KBM-7 (cell line): Measurements from ENCODE around the gene BIK.
"Not testable (repeated sequence)": the region's sequence is repeated elsewhere in the genome, so short reads cannot be mapped to it uniquely, and the experiment has no call there.

Experiments
- DNase-seq: peaks from one replicate; pipeline ENCODE4 v3.0.0-alpha.2; 2015
- in situ Hi-C: fragments of 300-500 bp; cut with MboI; formaldehyde crosslinking; loops from 2 replicates; pipeline ENCODE4 v1.14.3; 2020; ENCODE audit warnings: low sequenced_read_pairs, low pct_unique_long_range_greater_than_20kb, mixed read lengths

The BIK gene

DNA sequence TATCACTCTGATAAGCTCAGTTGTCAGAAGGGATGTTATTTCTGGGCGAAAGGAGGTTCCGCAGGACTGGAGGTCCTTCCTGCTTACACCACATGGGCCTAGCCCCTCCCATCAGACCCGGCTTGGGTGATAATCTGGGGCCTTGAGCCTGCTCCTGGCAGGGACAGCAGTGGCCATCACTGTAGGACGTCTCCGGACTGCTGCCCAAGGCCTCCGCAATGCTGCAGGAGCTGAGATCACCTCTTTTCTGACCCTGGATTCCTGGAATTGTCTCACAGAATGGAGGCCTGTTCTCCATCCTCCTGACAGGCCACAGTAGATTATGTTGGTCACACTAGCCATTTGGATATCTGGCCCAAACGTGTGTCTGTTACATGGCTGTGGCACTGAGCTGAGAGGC lies 9.2 kb upstream of the BIK start:
- in situ Hi-C loops, result no loop called here
- DNase-seq, result no peak

DNA sequence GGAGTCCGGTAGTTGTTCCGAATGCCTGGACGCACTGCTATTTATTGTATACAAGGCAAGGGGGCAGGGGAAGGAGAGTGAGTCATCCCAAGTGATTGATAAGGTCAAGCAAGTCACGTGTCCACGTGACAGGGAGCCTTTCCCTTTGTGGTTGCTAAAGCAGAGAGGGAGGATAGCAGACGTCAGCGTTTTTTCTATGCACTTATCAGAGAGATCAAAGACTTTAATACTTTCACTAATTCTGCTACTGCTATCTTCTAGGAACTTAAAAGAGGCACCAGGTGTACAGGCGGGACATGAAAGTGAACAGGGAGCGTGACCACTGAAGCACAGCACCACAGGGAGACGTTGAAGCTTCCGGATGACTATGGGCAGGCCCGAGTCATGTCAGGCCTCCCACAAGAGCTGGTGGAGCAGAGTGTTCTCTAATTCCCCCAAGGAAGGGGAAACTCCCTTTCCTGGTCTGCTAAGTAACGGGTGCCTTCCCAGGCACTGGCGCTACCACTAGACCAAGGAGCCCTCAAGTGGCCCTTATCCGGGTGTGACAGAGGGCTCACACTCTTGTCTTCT lies 6.4 kb upstream of the BIK start:
- DNase-seq, result peak; percentile 93
- in situ Hi-C loops, result not testable (repeated sequence)

- in situ Hi-C loops, DNase-seq: not testable (repeated sequence)
Observed at GRCh38 chr22:43104950-43105349, 5.6 kb upstream of the BIK start.

DNA sequence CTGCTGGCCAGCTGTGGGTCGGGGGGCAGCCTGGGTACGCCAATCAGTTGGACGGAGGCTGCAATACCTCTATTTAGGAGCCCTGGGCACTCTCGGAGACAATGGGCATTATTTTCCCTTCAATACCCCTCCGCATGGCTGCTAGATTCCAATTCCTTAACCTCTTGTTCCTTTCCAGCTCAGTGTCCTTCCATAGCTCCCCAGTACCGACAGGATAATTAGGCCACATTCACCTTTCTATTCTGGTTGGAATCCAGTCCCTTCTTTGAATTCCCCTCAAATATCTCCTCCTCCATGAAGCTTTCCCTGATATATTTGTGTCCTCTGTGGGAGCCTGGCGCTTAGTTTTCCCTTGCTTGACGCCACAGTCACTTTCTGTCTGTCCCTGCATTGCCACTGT lies 4.2 kb upstream of the BIK start:
- no peak for DNase-seq
- in situ Hi-C loops, result no loop called here

DNA sequence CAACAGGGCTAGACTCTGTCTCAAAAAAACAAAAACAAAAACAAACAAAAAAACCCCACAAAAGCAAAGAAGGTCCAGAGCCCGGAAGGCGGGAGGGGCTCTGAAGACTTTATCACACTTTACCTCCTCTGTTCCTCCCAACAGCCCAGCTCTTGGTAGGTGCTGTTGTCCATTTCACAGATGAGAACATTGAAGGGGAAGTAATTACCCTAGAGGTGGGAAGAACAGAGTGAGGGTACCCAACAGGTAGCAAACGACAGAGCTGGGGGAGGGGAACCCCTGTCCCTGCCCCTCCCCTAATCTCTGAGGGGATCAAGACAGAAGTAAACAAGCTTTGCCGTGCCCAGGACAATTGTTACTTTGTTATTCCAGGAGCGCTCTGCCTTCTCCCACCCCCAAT lies 1.0 kb upstream of the BIK start:
- in situ Hi-C loops, result no loop called here
- no peak for DNase-seq

GRCh38 chr22:43109921-43110443 lies 568 bp upstream of the BIK start:
- in situ Hi-C loops, result no loop called here
- no peak for DNase-seq

DNA sequence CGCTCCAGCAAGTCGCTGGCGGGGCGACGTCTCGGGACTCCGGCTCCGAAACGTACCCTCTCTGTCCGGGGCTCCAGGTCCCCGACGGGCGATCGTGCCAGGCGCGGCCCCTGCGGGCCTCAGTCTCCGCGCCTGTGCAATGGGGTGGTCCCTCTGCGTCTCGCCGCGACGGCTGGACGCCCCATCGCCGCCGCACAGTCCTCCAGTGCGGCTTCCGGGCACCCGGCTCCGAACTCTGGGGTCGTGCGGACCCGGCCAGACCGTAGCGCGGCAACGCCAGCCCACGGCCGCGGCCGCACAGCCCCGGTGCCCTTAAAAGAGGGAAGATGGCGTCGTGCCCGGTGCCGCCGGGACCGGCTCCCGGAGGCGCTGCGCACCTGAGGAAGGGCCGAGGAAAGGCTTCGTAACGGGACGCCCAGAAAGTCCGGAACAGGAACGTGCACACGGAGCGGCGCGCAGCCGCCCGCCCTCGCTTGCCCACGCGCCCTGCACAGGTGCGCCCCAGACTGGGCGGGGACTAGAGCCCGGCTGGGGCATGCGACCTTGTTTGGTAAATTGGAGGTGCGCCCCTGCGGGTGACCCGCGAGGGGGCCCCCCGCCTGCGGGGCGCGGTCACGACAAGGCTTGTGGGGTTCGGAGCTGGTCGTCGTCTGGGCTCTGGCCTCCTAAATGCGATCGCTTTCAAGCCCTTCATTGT lies 525 bp downstream of the BIK start:
- no peak for DNase-seq
- in situ Hi-C loops, result no loop called here

GRCh38 chr22:43113526-43114251 lies 3.1 kb downstream of the BIK start:
- in situ Hi-C loops, result no loop called here
- peak; percentile 54 for DNase-seq

- in situ Hi-C loops, result no loop called here
- DNase-seq, result no peak
Observed at GRCh38 chr22:43114958-43115357, 4.4 kb downstream of the BIK start.

DNA sequence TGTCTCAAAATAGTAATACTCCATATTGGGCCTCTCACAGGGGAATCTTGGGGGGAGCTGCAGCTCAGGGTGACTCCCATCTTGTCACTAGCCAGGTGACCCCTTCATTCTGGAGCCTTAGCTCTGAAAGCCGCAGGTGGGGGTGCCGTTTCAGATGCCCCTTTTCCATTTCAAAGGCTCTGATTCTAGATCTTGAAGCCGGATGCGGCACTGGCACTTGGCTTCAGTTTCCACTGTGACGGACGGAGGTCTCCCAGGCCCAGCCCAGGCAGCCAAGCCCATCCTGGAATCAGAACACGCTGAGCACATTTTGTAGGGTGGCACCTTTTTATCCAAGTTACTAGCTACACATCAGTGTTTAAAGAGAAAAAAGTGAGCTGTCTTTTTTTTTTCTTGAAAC lies 6.4 kb downstream of the BIK start:
- DNase-seq, result no peak
- in situ Hi-C loops, result no loop called here

DNA sequence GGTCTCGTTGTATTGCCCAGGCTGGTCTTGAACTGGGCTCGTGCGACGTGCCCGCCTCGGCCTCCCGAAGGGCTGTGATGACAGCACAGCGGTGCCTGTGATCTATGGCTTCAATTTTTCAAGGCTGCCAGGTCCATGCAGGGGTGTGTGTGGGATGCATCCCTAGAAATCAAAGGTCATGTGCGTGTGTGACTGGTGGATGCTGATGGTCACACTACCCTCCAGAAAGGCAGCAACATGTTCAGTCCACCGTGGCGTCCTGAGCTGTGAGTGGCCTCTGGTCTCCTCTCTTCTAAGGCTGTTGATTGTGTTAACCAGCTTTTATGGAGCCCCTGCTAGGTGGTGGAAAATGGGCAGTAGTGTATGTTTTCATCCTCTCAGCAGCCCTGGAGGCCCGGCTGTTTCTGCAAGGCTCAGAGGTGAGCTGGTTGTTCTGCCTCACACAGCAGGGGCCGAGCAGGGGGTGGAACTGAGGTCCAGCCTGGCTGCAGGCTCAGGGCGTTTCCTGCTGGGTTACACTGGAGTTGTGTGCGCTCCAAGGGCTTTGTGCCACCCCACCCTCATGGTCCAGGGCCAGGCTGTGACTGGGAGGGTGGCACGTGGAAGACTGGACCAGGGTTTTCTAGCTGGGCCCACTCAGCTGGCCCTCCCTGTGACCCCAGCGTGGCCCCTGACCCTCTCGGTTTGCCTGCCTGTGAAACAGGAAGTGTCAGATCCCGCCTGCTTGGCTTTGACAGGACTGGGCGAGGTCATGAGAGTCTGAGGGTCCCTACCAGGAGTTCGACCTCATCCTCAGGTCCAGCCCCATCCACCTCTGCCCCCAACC lies 7.7 kb downstream of the BIK start:
- no peak for DNase-seq
- in situ Hi-C loops, result no loop called here

GRCh38 chr22:43118953-43119458 lies 8.5 kb downstream of the BIK start:
- in situ Hi-C loops, result no loop called here

GRCh38 chr22:43126501-43127165 lies 16.1 kb downstream of the BIK start:
- in situ Hi-C loops, result no loop called here
- no peak for DNase-seq

More at GRCh38 chr22:43118953-43119458, 8.5 kb downstream of the BIK start:
- no peak for DNase-seq

GRCh38 chr22:43127166-43127908 lies 16.8 kb downstream of the BIK start:
- DNase-seq, result no peak
- in situ Hi-C loops, result no loop called here

DNA sequence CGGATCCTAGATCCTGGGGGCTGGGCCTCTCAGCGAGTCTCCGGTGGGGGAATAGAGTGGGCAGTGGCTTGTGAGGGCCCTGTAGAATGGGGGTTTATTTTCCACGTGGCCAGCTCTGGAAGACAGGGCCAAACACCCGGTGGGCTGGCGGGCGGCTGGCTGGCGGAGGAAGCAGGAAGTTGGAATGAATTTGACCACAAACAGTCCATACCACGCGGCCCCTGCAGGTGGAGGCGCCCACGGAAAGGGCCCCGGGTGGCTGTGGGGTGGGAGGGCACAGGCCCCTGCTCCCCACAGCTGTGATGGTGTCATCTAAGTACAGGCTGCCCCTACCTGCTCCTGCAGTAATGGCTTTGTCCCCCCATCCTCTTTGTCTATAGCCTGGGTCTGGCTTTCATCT lies 17.6 kb downstream of the BIK start:
- DNase-seq, result peak; percentile 76
- in situ Hi-C loops, result no loop called here

DNA sequence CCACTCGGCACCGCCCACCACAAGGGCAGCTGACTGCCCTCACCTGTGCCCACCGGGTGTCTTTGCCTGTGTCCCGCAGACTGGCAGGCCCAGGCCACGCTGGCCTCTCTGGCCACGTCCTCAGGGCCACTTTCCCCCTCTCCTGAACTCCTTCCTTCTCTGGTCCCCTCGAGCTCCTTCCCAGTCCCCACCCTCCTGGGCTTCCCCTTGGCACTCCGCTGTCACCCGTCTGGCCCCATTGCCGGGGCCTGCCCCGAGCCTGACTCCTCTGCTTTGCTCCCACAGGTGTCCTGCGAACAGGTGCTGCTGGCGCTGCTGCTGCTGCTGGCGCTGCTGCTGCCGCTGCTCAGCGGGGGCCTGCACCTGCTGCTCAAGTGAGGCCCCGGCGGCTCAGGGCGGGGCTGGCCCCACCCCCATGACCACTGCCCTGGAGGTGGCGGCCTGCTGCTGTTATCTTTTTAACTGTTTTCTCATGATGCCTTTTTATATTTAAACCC lies 18.4 kb downstream of the BIK start:
- in situ Hi-C loops, result no loop called here
- DNase-seq, result peak; percentile 36

DNA sequence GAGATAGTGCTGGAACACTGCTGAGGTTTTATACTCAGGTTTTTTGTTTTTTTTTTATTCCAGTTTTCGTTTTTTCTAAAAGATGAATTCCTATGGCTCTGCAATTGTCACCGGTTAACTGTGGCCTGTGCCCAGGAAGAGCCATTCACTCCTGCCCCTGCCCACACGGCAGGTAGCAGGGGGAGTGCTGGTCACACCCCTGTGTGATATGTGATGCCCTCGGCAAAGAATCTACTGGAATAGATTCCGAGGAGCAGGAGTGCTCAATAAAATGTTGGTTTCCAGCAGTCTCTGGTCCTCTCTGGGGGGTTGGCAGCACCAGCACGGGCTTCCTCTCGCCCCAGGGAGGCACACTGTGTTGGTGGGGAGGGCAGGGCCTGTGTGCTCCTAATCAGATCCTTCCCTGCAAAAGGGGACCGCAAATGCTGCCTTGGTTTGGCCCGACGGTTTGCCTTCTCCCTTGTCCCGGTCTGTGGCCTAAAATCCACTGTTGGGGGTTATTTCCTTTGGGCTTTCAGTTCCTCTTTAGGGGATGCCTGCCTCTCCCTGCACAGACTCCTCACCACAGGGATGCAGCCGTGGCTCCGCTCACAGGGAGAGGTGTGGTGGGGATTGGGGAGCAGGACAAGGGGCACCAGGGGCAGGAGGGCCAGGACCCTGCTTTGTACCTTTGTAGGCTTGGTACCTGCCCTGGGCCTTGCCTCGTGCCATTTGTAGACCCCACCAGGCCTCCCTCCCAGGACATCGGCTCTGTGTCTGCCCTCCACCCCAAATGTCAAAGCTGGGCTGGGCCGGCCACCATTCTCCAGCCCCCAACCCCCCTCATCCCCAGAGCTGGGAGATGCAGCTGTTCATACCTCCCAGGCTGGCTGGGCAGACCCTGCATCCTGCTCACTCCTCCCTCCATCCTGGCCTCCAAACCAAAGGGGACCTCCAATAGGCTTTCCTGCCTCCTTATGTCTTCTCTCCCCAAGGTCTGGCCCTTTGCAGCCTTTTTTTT lies 19.2 kb downstream of the BIK start:
- in situ Hi-C loops, result no loop called here
- peak; percentile 84 for DNase-seq
